ENCODE measurements around the gene KIAA1755. TPM values are rescaled to one million over a fixed set of nuclear protein-coding genes. Genes with fewer than 3 reads are reported as not detected.

Gene KIAA1755
- polyA plus RNA-seq, 3 donors = 2.0 to 3.1 (median 2.8) TPM

GRCh38 chr20:38205001-38205400 is 55.5 kb downstream of the KIAA1755 start:
- no peak for DNase-seq

- no peak for DNase-seq
Measured at GRCh38 chr20:38203981-38204357, 56.6 kb downstream of the KIAA1755 start.

- DNase-seq = no peak
Measured at GRCh38 chr20:38203337-38203980, 57.1 kb downstream of the KIAA1755 start.

- no peak for DNase-seq
Measured at GRCh38 chr20:38202982-38203293, 57.6 kb downstream of the KIAA1755 start.

- no peak for DNase-seq
Measured at GRCh38 chr20:38202153-38202981, 58.2 kb downstream of the KIAA1755 start.

GRCh38 chr20:38201356-38201755 is 59.2 kb downstream of the KIAA1755 start:
- no peak for DNase-seq

- no peak for DNase-seq
Measured at GRCh38 chr20:38200646-38201045, 59.9 kb downstream of the KIAA1755 start.

- DNase-seq = no peak
Measured at GRCh38 chr20:38199501-38200390, 60.8 kb downstream of the KIAA1755 start.

- no peak for DNase-seq
Measured at GRCh38 chr20:38198238-38198861, 62.2 kb downstream of the KIAA1755 start.

GRCh38 chr20:38197619-38198018 is 62.9 kb downstream of the KIAA1755 start:
- DNase-seq = no peak

GRCh38 chr20:38197217-38197616 is 63.3 kb downstream of the KIAA1755 start:
- DNase-seq = no peak

- no peak for DNase-seq
Measured at GRCh38 chr20:38196592-38196991, 63.9 kb downstream of the KIAA1755 start.

GRCh38 chr20:38196076-38196475 is 64.5 kb downstream of the KIAA1755 start:
- no peak for DNase-seq

- no peak for DNase-seq
Measured at GRCh38 chr20:38195521-38195920, 65.0 kb downstream of the KIAA1755 start.

- DNase-seq = no peak
Measured at GRCh38 chr20:38194971-38195504, 65.5 kb downstream of the KIAA1755 start.

GRCh38 chr20:38193586-38194105 is 66.9 kb downstream of the KIAA1755 start:
- no peak for DNase-seq

GRCh38 chr20:38192323-38192885 is 68.1 kb downstream of the KIAA1755 start:
- no peak for DNase-seq

- DNase-seq = no peak
Measured at GRCh38 chr20:38191654-38192053, 68.9 kb downstream of the KIAA1755 start.

- DNase-seq = no peak
Measured at GRCh38 chr20:38190936-38191371, 69.6 kb downstream of the KIAA1755 start.

- DNase-seq = no peak
Measured at GRCh38 chr20:38190166-38190565, 70.4 kb downstream of the KIAA1755 start.

GRCh38 chr20:38187517-38187916 is 73.0 kb downstream of the KIAA1755 start:
- no peak for DNase-seq

All from renal pelvis (tissue), 4 donors.